Keratinocyte (primary cell): ENCODE measurements around the gene BARX2. TPM values are rescaled to one million over a fixed set of nuclear protein-coding genes. Genes with fewer than 3 reads are reported as not detected.

Experiments
- DNase-seq: peaks from one replicate; pipeline ENCODE4 v3.0.0-alpha.2; 2011; ENCODE audit warnings: low read depth, missing footprints, low spot score
- FAIRE-seq: peaks from 2 replicates; lab custom pipeline; 2011; peaks lifted over from hg19 to GRCh38; lab: Jason Lieb, UNC
- H2AFZ ChIP-seq: 2 replicates; pipeline ENCODE4 v1.6.0; 2012; ENCODE audit warnings: low read length, control low read depth, inconsistent platforms; ENCODE audit not compliant: control insufficient read depth
- H3K27ac ChIP-seq: 2 replicates; pipeline ENCODE4 v1.5.1; 2011; ENCODE audit warnings: low read length; ENCODE audit not compliant: control insufficient read depth, insufficient read depth
- H3K27me3 ChIP-seq: 3 replicates; pipeline ENCODE4 v1.6.0; 2011; ENCODE audit warnings: low read length; ENCODE audit not compliant: control insufficient read depth, insufficient read depth; ENCODE audit errors: extremely low read depth
- H3K36me3 ChIP-seq, 2 experiments: 2 replicates in 1 of 2; 3 replicates in 1 of 2; pipeline ENCODE4 v1.5.1; 2011; ENCODE audit warnings: low read length in 2 of 2, mild to moderate bottlenecking in 1 of 2; ENCODE audit not compliant: control insufficient read depth in 2 of 2, insufficient read depth in 2 of 2; ENCODE audit errors: extremely low read depth in 1 of 2
- H3K4me1 ChIP-seq: 3 replicates; pipeline ENCODE4 v1.5.1; 2011; ENCODE audit warnings: low read length; ENCODE audit not compliant: control insufficient read depth, insufficient read depth; ENCODE audit errors: extremely low read depth
- H3K4me2 ChIP-seq: 3 replicates; pipeline ENCODE4 v1.6.0; 2011; ENCODE audit warnings: low read depth, low read length; ENCODE audit not compliant: control insufficient read depth, insufficient read depth; ENCODE audit errors: extremely low read depth
- H3K4me3 ChIP-seq, 3 experiments: fragments of 200-600 bp in 1 of 3; sonication (generic) in 1 of 3; 2 replicates in 2 of 3; 3 replicates in 1 of 3; pipeline ENCODE4 v1.5.1; 2011 to 2016; ENCODE audit warnings: low read length in 3 of 3, mild to moderate bottlenecking in 3 of 3, control low read depth in 2 of 3, inconsistent platforms in 1 of 3, low read depth in 1 of 3, mixed read lengths in 1 of 3, mixed run types in 1 of 3, moderate library complexity in 1 of 3; ENCODE audit not compliant: control insufficient read depth in 2 of 3, insufficient read depth in 2 of 3; ENCODE audit errors: extremely low read depth in 1 of 3
- H3K79me2 ChIP-seq: 2 replicates; pipeline ENCODE4 v1.6.0; 2012; ENCODE audit warnings: low read length; ENCODE audit not compliant: control insufficient read depth, insufficient read depth
- H3K9ac ChIP-seq: 3 replicates; pipeline ENCODE4 v1.6.0; 2011; ENCODE audit warnings: low read length; ENCODE audit not compliant: control insufficient read depth, insufficient read depth; ENCODE audit errors: extremely low read depth
- H3K9me1 ChIP-seq: 3 replicates; pipeline ENCODE4 v1.6.0; 2011; ENCODE audit warnings: low read length; ENCODE audit not compliant: control insufficient read depth, insufficient read depth; ENCODE audit errors: extremely low read depth
- H3K9me3 ChIP-seq: 2 replicates; pipeline ENCODE4 v1.5.1; 2012; ENCODE audit warnings: low read depth, low read length; ENCODE audit not compliant: control insufficient read depth
- H4K20me1 ChIP-seq: 3 replicates; pipeline ENCODE4 v1.6.0; 2011; ENCODE audit warnings: low read length; ENCODE audit not compliant: control insufficient read depth, insufficient read depth; ENCODE audit errors: extremely low read depth
- CTCF ChIP-seq, 3 experiments: IDR thresholded peaks in 1 of 3; conservative IDR thresholded peaks in 1 of 3; optimal IDR thresholded peaks in 1 of 3; 2 replicates in 2 of 3; 3 replicates in 1 of 3; pipeline versions ENCODE3 to v1.5.1; 2011; ENCODE audit warnings: low read length in 3 of 3, mild to moderate bottlenecking in 3 of 3, moderate library complexity in 2 of 3, control low read depth in 1 of 3, inconsistent platforms in 1 of 3; ENCODE audit not compliant: insufficient read depth in 2 of 3; ENCODE audit errors: extremely low read depth in 1 of 3
- EZH2 ChIP-seq: IDR thresholded peaks from one replicate; pipeline ENCODE4 v1.6.1; 2012; ENCODE audit warnings: inconsistent platforms, mild to moderate bottlenecking, low read length, moderate library complexity
- dilution Hi-C: fragments of 300-500 bp; cut with MboI; formaldehyde crosslinking; loops from one replicate; pipeline ENCODE4 v1.7.0; 2020; ENCODE audit warnings: low sequenced_read_pairs; ENCODE audit not compliant: extremely low pct_ligation_motif_present
- polyA plus RNA-seq, 5 experiments: library from polyadenylated mRNA; depleted of rRNA in 3 of 5; stranded (reverse) in 3 of 5; stranded (forward) in 1 of 5; unstranded in 1 of 5; fragments of >200 nt; gene quantifications; 1 replicate in 1 of 5; 2 replicates in 3 of 5; 3 replicates in 1 of 5; pipeline versions ENCODE4 v1.2.1 to v1.2.3, GENCODE V29; 2011 to 2012; ENCODE audit warnings: missing spikeins in 2 of 5, low read depth in 1 of 5, low replicate concordance in 1 of 5

The BARX2 gene
- polyA plus RNA-seq, 1 donor (not counting 4 experiments of a cell fraction or from before 2014, with no cell fraction given) = 0.87 TPM

DNA sequence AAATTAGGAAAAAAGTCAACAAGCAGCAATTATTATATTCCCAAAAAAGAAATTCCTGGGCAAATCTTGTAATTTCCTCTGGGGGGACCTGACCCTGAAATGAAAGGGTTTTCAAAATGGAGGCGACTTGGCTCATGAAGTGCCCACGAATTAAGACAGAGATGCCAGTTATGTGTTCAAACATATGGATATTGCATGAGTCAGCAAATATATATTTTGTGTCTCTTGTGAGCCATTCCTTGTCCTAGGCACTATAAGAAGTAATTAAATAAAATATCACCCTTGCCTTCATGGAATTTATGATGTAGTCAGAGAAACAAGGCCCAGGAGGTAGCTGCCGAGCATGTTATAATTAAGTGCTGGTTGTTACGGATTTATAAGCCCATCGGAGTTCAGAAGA lies 68.6 kb downstream of the BARX2 start:
- Histone ChIP-seq H3K4me1 (peaks cover 14% of the 10 kb centered on the region), H3K9ac (no peak overlapping the region), H3K79me2 (no peaks in the 10 kb centered on the region), H3K36me3 (no peaks in the 10 kb centered on the region), H3K4me2 (no peak overlapping the region), H2AFZ (no peak overlapping the region), H4K20me1 (no peaks in the 10 kb centered on the region), H3K4me3 (no peak overlapping the region), H3K27ac (no peak overlapping the region), H3K9me3 (no peaks in the 10 kb centered on the region), H3K9me1 (no peaks in the 10 kb centered on the region), H3K27me3 (no peaks in the 10 kb centered on the region)
- no peak for FAIRE-seq
- TF ChIP-seq CTCF (optimal IDR thresholded peaks at IDR 0.05 in 1 of 3, IDR thresholded peaks at IDR 0.05 in 1 of 3, conservative IDR thresholded peaks at IDR 0.05 in 1 of 3; ENCODE audit: extremely low read depth in 1 of 3, insufficient read depth in 2 of 3, low read length in 3 of 3) (no peak), EZH2 (no peak)
- DNase-seq = no peak
- dilution Hi-C loops = no loop called here

GRCh38 chr11:129445226-129445625 lies 69.6 kb downstream of the BARX2 start:
- H4K20me1 ChIP-seq = no peaks in the 10 kb centered on the region
- no peaks in the 10 kb centered on the region for H3K9me3 ChIP-seq
- FAIRE-seq (no peak), DNase-seq (no peak)
- H3K36me3 ChIP-seq = no peaks in the 10 kb centered on the region
- no peaks in the 10 kb centered on the region for H3K9me1 ChIP-seq
- H3K9ac ChIP-seq = no peak overlapping the region
- H3K4me2 ChIP-seq = peak overlapping the region; percentile 43
- H3K4me3 ChIP-seq = no peak overlapping the region
- peak overlapping the region; percentile 25 for H2AFZ ChIP-seq
- peaks cover 6% of the 10 kb centered on the region for H3K4me1 ChIP-seq
- no peaks in the 10 kb centered on the region for H3K27me3 ChIP-seq
- no peak overlapping the region for H3K27ac ChIP-seq
- no peak for TF ChIP-seq CTCF (optimal IDR thresholded peaks at IDR 0.05 in 1 of 3, IDR thresholded peaks at IDR 0.05 in 1 of 3, conservative IDR thresholded peaks at IDR 0.05 in 1 of 3; ENCODE audit: extremely low read depth in 1 of 3, insufficient read depth in 2 of 3, low read length in 3 of 3)
- no peak for TF ChIP-seq EZH2
- dilution Hi-C loops = no loop called here
- H3K79me2 ChIP-seq = no peaks in the 10 kb centered on the region
